ENCODE data around the gene MAPKAPK2. TPM values are rescaled to one million over a fixed set of nuclear protein-coding genes. Genes with fewer than 3 reads are reported as not detected.

Gene MAPKAPK2
- polyA plus RNA-seq, 3 donors = 1.6 to 56.9 (median 2.2) TPM

- Histone ChIP-seq H3K9me3 (replicated peaks in 1 of 2; ENCODE audit: control insufficient read depth in 1 of 2, insufficient read depth in 1 of 2, low read length in 2 of 2) (no peaks in the 10 kb centered on the region), H3K9ac (ENCODE audit: insufficient read depth, low read length, poor library complexity, severe bottlenecking) (no peak overlapping the region), H3K79me2 (ENCODE audit: insufficient read depth, low read length) (no peaks in the 10 kb centered on the region), H3K4me1 (ENCODE audit: control insufficient read depth in 1 of 2, insufficient read depth in 2 of 2, low read length in 2 of 2) (peaks cover 26 to 34% of the 10 kb centered on the region in 2 donors), H3K27me3 (ENCODE audit: control insufficient read depth in 2 of 2, insufficient read depth in 2 of 2, low read length in 2 of 2) (peaks cover 0 to 14% of the 10 kb centered on the region in 2 donors), H4K20me1 (ENCODE audit: insufficient read depth, low read length) (peaks cover 13% of the 10 kb centered on the region), H3K4me2 (replicated peaks; ENCODE audit: extremely low read depth, low read length, poor library complexity, severe bottlenecking) (peak overlapping the region; percentile 58), H3K27ac (ENCODE audit: low read depth in 1 of 2, low read length in 2 of 2) (no peak overlapping the region), H3K4me3 (replicated peaks in 1 of 3; ENCODE audit: low read depth in 2 of 3, low read length in 3 of 3) (peak overlapping the region in 1 of 3 experiments; percentile 38), H3K36me3 (replicated peaks in 1 of 2; ENCODE audit: control insufficient read depth in 1 of 2, insufficient read depth in 2 of 2, low read length in 2 of 2) (no peaks in the 10 kb centered on the region), H2AFZ (ENCODE audit: insufficient read depth, low read depth, low read length, poor library complexity, severe bottlenecking) (no peak overlapping the region)
- peaks cover 0 to 6% (median 0%) of the 10 kb centered on the region in 7 donors for H3K9me3 Mint-ChIP-seq
- intact Hi-C loops (cut with micrococcal nuclease) = no loop called here
- WGBS (ENCODE audit: insufficient coverage) = 0% methylated on average over 2 of the region's 5 CpGs
- no peaks in the 10 kb centered on the region for H3K36me3 Mint-ChIP-seq
- peak overlapping the region in 1 of 7 donors; percentile 20 for H3K27ac Mint-ChIP-seq
- peaks cover 37% of the 10 kb centered on the region for H3K4me1 Mint-ChIP-seq
- H3K27me3 Mint-ChIP-seq (ENCODE audit: low read depth in 3 of 3) = peaks cover 31 to 33% (median 32%) of the 10 kb centered on the region in 3 donors
- no peak for DNase-seq
- peak overlapping the region; percentile 45 to 81 for H3K4me3 Mint-ChIP-seq
- TF ChIP-seq CTCF (IDR thresholded peaks at IDR 0.05) = no peak
These were observed 21.3 kb upstream of the MAPKAPK2 start for GRCh38 chr1:206663362-206663761.

- Histone ChIP-seq H3K27me3 (ENCODE audit: control insufficient read depth in 2 of 2, insufficient read depth in 2 of 2, low read length in 2 of 2) (peaks cover 0 to 14% of the 10 kb centered on the region in 2 donors), H2AFZ (ENCODE audit: insufficient read depth, low read depth, low read length, poor library complexity, severe bottlenecking) (no peak overlapping the region), H3K4me2 (replicated peaks; ENCODE audit: extremely low read depth, low read length, poor library complexity, severe bottlenecking) (peak overlapping the region; percentile 58), H3K79me2 (ENCODE audit: insufficient read depth, low read length) (no peaks in the 10 kb centered on the region), H4K20me1 (ENCODE audit: insufficient read depth, low read length) (peaks cover 13% of the 10 kb centered on the region), H3K9me3 (replicated peaks in 1 of 2; ENCODE audit: control insufficient read depth in 1 of 2, insufficient read depth in 1 of 2, low read length in 2 of 2) (no peaks in the 10 kb centered on the region), H3K9ac (ENCODE audit: insufficient read depth, low read length, poor library complexity, severe bottlenecking) (no peak overlapping the region), H3K27ac (ENCODE audit: low read depth in 1 of 2, low read length in 2 of 2) (no peak overlapping the region), H3K4me3 (replicated peaks in 1 of 3; ENCODE audit: low read depth in 2 of 3, low read length in 3 of 3) (peak overlapping the region in 1 of 3 experiments; percentile 38), H3K36me3 (replicated peaks in 1 of 2; ENCODE audit: control insufficient read depth in 1 of 2, insufficient read depth in 2 of 2, low read length in 2 of 2) (no peaks in the 10 kb centered on the region), H3K4me1 (ENCODE audit: control insufficient read depth in 1 of 2, insufficient read depth in 2 of 2, low read length in 2 of 2) (peaks cover 22 to 28% of the 10 kb centered on the region in 2 donors)
- Mint-ChIP-seq H3K4me1 (peaks cover 34% of the 10 kb centered on the region), H3K27ac (peak overlapping the region in 2 of 7 donors; percentile 41 to 80), H3K4me3 (peak overlapping the region; percentile 45 to 81), H3K36me3 (no peaks in the 10 kb centered on the region), H3K9me3 (peaks cover 0 to 6% (median 0%) of the 10 kb centered on the region in 7 donors), H3K27me3 (ENCODE audit: low read depth in 3 of 3) (peaks cover 30 to 36% (median 33%) of the 10 kb centered on the region in 3 donors)
- TF ChIP-seq CTCF (IDR thresholded peaks at IDR 0.05) = peak; percentile 94
- WGBS (ENCODE audit: insufficient coverage) = 0% methylated on average over 9 of the region's 20 CpGs
- intact Hi-C loops (cut with micrococcal nuclease) = no loop called here
- peak; percentile 27 to 63 (median 56) for DNase-seq
These were observed 20.7 kb upstream of the MAPKAPK2 start for GRCh38 chr1:206663832-206664652.

Data from CD14-positive monocyte (primary cell).